HG02840 (cell line): ENCODE data around the gene TMLHE.
"Not testable (repeated sequence)": the region's sequence is repeated elsewhere in the genome, so short reads cannot be mapped to it uniquely, and the experiment has no call there.

Experiments used
- ATAC-seq: cut with Tn5 transposase; IDR thresholded peaks from one replicate; pipeline ENCODE4 v1.9.1; 2021; ENCODE audit warnings: mild to moderate bottlenecking, moderate library complexity, moderate number of reproducible peaks; ENCODE audit not compliant: unreplicated experiment, low FRiP score

Gene TMLHE

GRCh38 chrX:155612312-155613224 lies at the start of gene TMLHE, which contains the start of gene SPRY3:
TSS of gene TMLHE (minus strand) at chrX:155612952. CDS start at chrX:155545276, 67,676 bp downstream.
TSS of gene SPRY3 (plus strand) at chrX:155612586.
- ATAC-seq: peak; percentile 87

GRCh38 chrX:155662282-155662681 lies 49.5 kb upstream of the TMLHE start:
- ATAC-seq: no peak

- no peak for ATAC-seq
Measured at GRCh38 chrX:155645180-155645579, 32.4 kb upstream of the TMLHE start.

GRCh38 chrX:155643240-155643639 lies 30.5 kb upstream of the TMLHE start:
- no peak for ATAC-seq

- not testable (repeated sequence) for ATAC-seq
Measured at GRCh38 chrX:155641371-155641770, 28.6 kb upstream of the TMLHE start.

- ATAC-seq: no peak
Measured at GRCh38 chrX:155637714-155638113, 25.0 kb upstream of the TMLHE start.

GRCh38 chrX:155635019-155635418 lies 22.3 kb upstream of the TMLHE start:
- ATAC-seq: not testable (repeated sequence)

- no peak for ATAC-seq
Measured at GRCh38 chrX:155632431-155633100, 19.8 kb upstream of the TMLHE start.

- not testable (repeated sequence) for ATAC-seq
Measured at GRCh38 chrX:155620110-155620509, 7.4 kb upstream of the TMLHE start.

GRCh38 chrX:155615938-155616337 lies 3.2 kb upstream of the TMLHE start:
- no peak for ATAC-seq

GRCh38 chrX:155613927-155614559 lies 1.3 kb upstream of the TMLHE start:
- no peak for ATAC-seq

- ATAC-seq: no peak
Measured at GRCh38 chrX:155611302-155611701, 1.4 kb downstream of the TMLHE start.

GRCh38 chrX:155592981-155593380 lies 19.8 kb downstream of the TMLHE start:
- ATAC-seq: no peak

- no peak for ATAC-seq
Measured at GRCh38 chrX:155592331-155592730, 20.4 kb downstream of the TMLHE start.

- no peak for ATAC-seq
Measured at GRCh38 chrX:155577682-155578081, 35.1 kb downstream of the TMLHE start.

GRCh38 chrX:155563099-155563498 lies 49.7 kb downstream of the TMLHE start:
- ATAC-seq: no peak

GRCh38 chrX:155544881-155545280 lies 67.9 kb downstream of the TMLHE start:
- no peak for ATAC-seq

GRCh38 chrX:155535866-155536265 lies 76.9 kb downstream of the TMLHE start:
- no peak for ATAC-seq

- no peak for ATAC-seq
Measured at GRCh38 chrX:155534800-155535199, 78.0 kb downstream of the TMLHE start.

GRCh38 chrX:155527023-155527422 lies 85.7 kb downstream of the TMLHE start:
- ATAC-seq: not testable (repeated sequence)

- no peak for ATAC-seq
Measured at GRCh38 chrX:155514225-155514624, 98.5 kb downstream of the TMLHE start.
